ENCODE data around the gene SNX13. TPM values are rescaled to one million over a fixed set of nuclear protein-coding genes. Genes with fewer than 3 reads are reported as not detected.
A peak's percentile ranks its signal among the peaks of the same experiment; 100 is the strongest.

SNX13 gene
- total RNA-seq, 1 experiment from 2014 or later, result 29.0 TPM

GRCh38 chr7:17942231-17942630 lies 1.9 kb upstream of the SNX13 start:
- no peaks in the 10 kb centered on the region for H4K20me1 ChIP-seq (ENCODE audit: control insufficient read depth, insufficient read depth, insufficient read length)
- Mint-ChIP-seq H3K36me3 (ENCODE audit: insufficient read depth in 1 of 3, low read depth in 3 of 3) (no peaks in the 10 kb centered on the region), H3K4me3 (peak overlapping the region in 1 of 2 experiments; percentile 12; a peak in 1 of 5 replicates), H3K27me3 (ENCODE audit: low read depth) (no peaks in the 10 kb centered on the region), H3K4me1 (peaks cover 21 to 23% of the 10 kb centered on the region in 2 experiments), H3K27ac (no peak overlapping the region), H3K9me3 (no peaks in the 10 kb centered on the region; a peak in 1 of 5 replicates)
- WGBS (ENCODE audit: extremely low coverage, insufficient read length, low lambda C conversion rate), result no CpG with 5 or more reads among the region's 1 CpG
- no peak overlapping the region for H4K8ac ChIP-seq (replicated peaks; ENCODE audit: insufficient read length, low read depth, low read length)
- no peaks in the 10 kb centered on the region for H3K27me3 ChIP-seq (ENCODE audit: insufficient read depth, low read length)
- no peak overlapping the region for H3K18ac ChIP-seq (ENCODE audit: insufficient read length, low read depth, low read length)
- no peak overlapping the region for H2BK12ac ChIP-seq (ENCODE audit: insufficient read length, low read depth, low read length)
- H2BK20ac ChIP-seq (ENCODE audit: low read depth, low read length, poor library complexity, severe bottlenecking), result no peak overlapping the region
- H3K79me1 ChIP-seq (ENCODE audit: insufficient read depth, low read depth, low read length, poor library complexity, severe bottlenecking), result no peaks in the 10 kb centered on the region
- H3K9ac ChIP-seq (ENCODE audit: extremely low read depth, insufficient read length, low read length), result no peak overlapping the region
- no peak overlapping the region for H3K4ac ChIP-seq (ENCODE audit: low read depth, low read length)
- H4K5ac ChIP-seq (ENCODE audit: insufficient read length, low read depth, low read length), result no peak overlapping the region
- H3K56ac ChIP-seq (ENCODE audit: insufficient read length, low read depth, low read length), result no peak overlapping the region
- no peak overlapping the region for H2AFZ ChIP-seq (ENCODE audit: low read length)
- DNase-seq, result no peak
- H2AK5ac ChIP-seq (ENCODE audit: insufficient read length, low read length), result no peak overlapping the region
- H3K14ac ChIP-seq (ENCODE audit: insufficient read depth, low read length), result no peak overlapping the region
- no peak overlapping the region for H4K91ac ChIP-seq (ENCODE audit: insufficient read length, low read depth, low read length)
- no peak overlapping the region for H3K23ac ChIP-seq (ENCODE audit: insufficient read length, low read depth, low read length)
- H3K79me2 ChIP-seq (ENCODE audit: insufficient read depth, low read length), result peaks cover 3% of the 10 kb centered on the region; the same call in 1 of the 2 replicates
- peaks cover 3% of the 10 kb centered on the region; the same call in 1 of the 2 replicates for H3K4me1 ChIP-seq (ENCODE audit: insufficient read depth, low read length)
- no peak for TF ChIP-seq CTCF (conservative IDR thresholded peaks at IDR 0.05)
- no peak overlapping the region for H2BK5ac ChIP-seq (ENCODE audit: insufficient read length, low read length)
- no peak overlapping the region for H3T11ph ChIP-seq (ENCODE audit: low read length)
- no peak overlapping the region for H2BK15ac ChIP-seq (ENCODE audit: low read depth, low read length)
- H3K4me2 ChIP-seq (ENCODE audit: insufficient read depth, insufficient read length, low read length), result no peak overlapping the region
- peaks cover 8% of the 10 kb centered on the region for H3K23me2 ChIP-seq (ENCODE audit: insufficient read length, low read depth, low read length, poor library complexity, severe bottlenecking)
- H2BK120ac ChIP-seq (ENCODE audit: low read depth, low read length, poor library complexity, severe bottlenecking), result no peak overlapping the region
- H3K9me3 ChIP-seq (ENCODE audit: control insufficient read depth, low read depth, low read length), result no peaks in the 10 kb centered on the region
- no peak overlapping the region for H3K27ac ChIP-seq (ENCODE audit: insufficient read length, low read depth, low read length)
